G401 (cell line): ENCODE results near the gene CCNT2. TPM values are rescaled to one million over a fixed set of nuclear protein-coding genes. Genes with fewer than 3 reads are reported as not detected.

Experiments used
- total RNA-seq: library from RNA; depleted of rRNA; stranded (reverse); fragments of >200 nt; shearing (Covaris generic); gene quantifications from 2 replicates; pipeline ENCODE4 v1.2.3, GENCODE V29; 2014; rRNA removed

Gene CCNT2
- total RNA-seq, 1 experiment from 2014 or later: 18.3 TPM

Other genes with a start within 250 kb of the CCNT2 start
- gene TMEM163, start 199.8 kb upstream of the CCNT2 start, total RNA-seq: not detected in 2 replicates
- not detected in 2 replicates for gene ACMSD, start 80.2 kb upstream of the CCNT2 start, total RNA-seq
- gene MAP3K19, start 128.6 kb downstream of the CCNT2 start, total RNA-seq: not detected in 2 replicates
- gene RAB3GAP1, start 133.5 kb downstream of the CCNT2 start, total RNA-seq: 35.0 and 57.4 TPM in 2 replicates